ENCODE results near the gene PCGF1. TPM values are rescaled to one million over a fixed set of nuclear protein-coding genes. Genes with fewer than 3 reads are reported as not detected.

PCGF1 gene
- total and polyA plus RNA-seq, 9 of the 15 experiments (the other 6 are each of a cell fraction or from before 2014, with no cell fraction given) = 20.3 to 45.7 (median 29.3) TPM

GRCh38 chr2:74515981-74516633 is 8.6 kb upstream of the PCGF1 start:
- no TSS peak for BruUV-seq (replicated peaks)
- no peak overlapping the region for H3K4me2 ChIP-seq (ENCODE audit: insufficient read depth, low read length)
- ATAC-seq = no peak
- ChIA-PET POLR2A (no interaction called here), CTCF (ENCODE audit: low intra/inter-chr PET ratio) (no interaction called here)
- H3K9ac ChIP-seq (ENCODE audit: insufficient read depth in 1 of 2, low read depth in 2 of 2, low read length in 2 of 2) = no peak overlapping the region
- WGBS (ENCODE audit: insufficient coverage, low coverage, missing lambda C conversion rate) = 86% methylated on average over 44 of the region's 72 CpGs
- no peak overlapping the region for H3K4me3 ChIP-seq
- H3K36me3 ChIP-seq (ENCODE audit: control insufficient read depth, insufficient read depth, low read length) = no peaks in the 10 kb centered on the region
- in situ Hi-C loops (cut with MboI) (no loop called here), intact Hi-C loops (cut with micrococcal nuclease) (no loop called here)
- H4K20me1 ChIP-seq (replicated peaks; ENCODE audit: control insufficient read depth, insufficient read depth, low read length) = no peaks in the 10 kb centered on the region
- FAIRE-seq = no peak
- H3K27ac ChIP-seq (ENCODE audit: extremely low read depth, low read depth, low read length) = no peak overlapping the region
- H3K9me3 ChIP-seq (replicated peaks; ENCODE audit: control insufficient read depth, insufficient read depth, low read depth, low read length) = no peaks in the 10 kb centered on the region
- H3K9me1 ChIP-seq (ENCODE audit: control insufficient read depth, insufficient read depth, low read length) = no peaks in the 10 kb centered on the region
- no peaks in the 10 kb centered on the region for H3K27me3 ChIP-seq (ENCODE audit: control insufficient read depth in 2 of 2, insufficient read depth in 2 of 2, low read length in 2 of 2)
- no peak overlapping the region for H2AFZ ChIP-seq (ENCODE audit: low read depth, low read length)
- peaks cover 0 to 19% of the 10 kb centered on the region in 2 experiments; a peak in 3 of 5 replicates for H3K4me1 ChIP-seq (replicated peaks in 1 of 2; ENCODE audit: control insufficient read depth in 2 of 2, insufficient read depth in 2 of 2, low read length in 2 of 2)
- peak in 1 of 4 experiments; percentile 49 for DNase-seq (ENCODE audit: extremely low read depth in 1 of 4, low spot score in 3 of 4)
- no peaks in the 10 kb centered on the region for H3K79me2 ChIP-seq (ENCODE audit: control insufficient read depth, insufficient read depth, low read length)
- TF ChIP-seq MGA (IDR thresholded peaks at IDR 0.05) (no peak), E2F6 (IDR thresholded peaks at IDR 0.05; ENCODE audit: borderline replicate concordance in 1 of 2, extremely low read depth in 1 of 2, insufficient read depth in 1 of 2, insufficient read length in 1 of 2, low read depth in 1 of 2, low read length in 1 of 2, poor library complexity in 1 of 2, severe bottlenecking in 1 of 2) (peak in 1 of 2 experiments; percentile 36), RNF219 (CRISPR knock-in tag; IDR thresholded peaks at IDR 0.05) (no peak)

Data from K562 (cell line).